Activated CD4-positive, alpha-beta memory T cell treated with anti-CD3 and anti-CD28 coated beads, Interleukin-2, amount 10 ng/mL, durations not matched to agents 7 days and 5 days (primary cell): Measurements from ENCODE around the gene BTAF1. TPM values are rescaled to one million over a fixed set of nuclear protein-coding genes. Genes with fewer than 3 reads are reported as not detected.
A peak's percentile ranks its signal among the peaks of the same experiment; 100 is the strongest.
"Not testable (repeated sequence)": the region's sequence is repeated elsewhere in the genome, so short reads cannot be mapped to it uniquely, and the experiment has no call there.

ENCODE experiments used
- CTCF ChIA-PET: fragments of 350-600 bp; sonication (Branson Sonifier 250); formaldehyde crosslinking; loops from one replicate; lab custom pipeline; 2021; ENCODE audit warnings: antibody characterized with exemption, inconsistent platforms; lab: Charles Lee
- POLR2A ChIA-PET: fragments of 350-600 bp; sonication (Branson Sonifier 250); formaldehyde crosslinking; loops from one replicate; lab custom pipeline; 2021; ENCODE audit warnings: antibody characterized with exemption; lab: Charles Lee
- DNase-seq: peaks from one replicate; pipeline ENCODE4 v3.0.0-alpha.2; 2020
- H3K27ac Mint-ChIP-seq: one replicate; pipeline ENCODE4 v1.8.0; 2021; ENCODE audit warnings: mild to moderate bottlenecking, mixed read lengths
- H3K27me3 Mint-ChIP-seq: one replicate; pipeline ENCODE4 v1.8.0; 2021; ENCODE audit warnings: mixed read lengths
- H3K36me3 Mint-ChIP-seq: one replicate; pipeline ENCODE4 v1.8.0; 2021; ENCODE audit warnings: low read depth, mixed read lengths
- H3K4me1 Mint-ChIP-seq: one replicate; pipeline ENCODE4 v1.8.0; 2021; ENCODE audit warnings: mixed read lengths
- H3K4me3 Mint-ChIP-seq: one replicate; pipeline ENCODE4 v1.8.0; 2021; ENCODE audit warnings: mild to moderate bottlenecking, mixed read lengths
- H3K9me3 Mint-ChIP-seq: one replicate; pipeline ENCODE4 v1.8.0; 2021; ENCODE audit warnings: mixed read lengths
- total RNA-seq, 2 experiments: library from RNA; stranded (reverse); gene quantifications; one replicate each; pipeline ENCODE4 v1.2.3, GENCODE V29; 2021

Gene BTAF1
- total RNA-seq, 2 experiments from 2014 or later = 51.3 to 54.9 TPM

DNA sequence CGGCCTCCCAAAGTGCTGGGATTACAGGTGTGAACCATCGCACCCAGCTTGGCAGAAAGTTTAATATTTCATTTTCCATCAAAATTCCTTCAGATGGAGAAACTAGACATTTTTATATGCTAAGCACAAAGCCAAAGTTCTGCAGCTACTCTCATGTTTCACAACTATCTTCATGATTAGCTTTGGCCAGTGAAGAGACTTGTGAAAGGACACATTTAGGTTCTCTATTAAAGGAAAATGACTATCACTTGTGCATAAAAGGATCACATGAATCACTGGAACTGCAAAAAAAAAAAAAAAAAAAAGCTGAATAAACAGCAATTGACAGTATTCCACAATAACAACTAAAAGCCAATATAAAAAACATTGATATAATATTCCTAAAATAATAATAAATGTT lies 30.5 kb upstream of the BTAF1 start:
- H3K4me1 Mint-ChIP-seq = peaks cover 2% of the 10 kb centered on the region
- H3K27ac Mint-ChIP-seq = no peak overlapping the region
- ChIA-PET POLR2A (interaction anchor here (1.2 kb wide), 1 partner anchor 31 kb away, joined by 3 read pairs; the partner anchor contains the start of gene BTAF1), CTCF (interaction anchor here (1.2 kb wide), 1 partner anchor 16 kb away, joined by 4 read pairs; no protein-coding TSS in a partner anchor)
- H3K9me3 Mint-ChIP-seq = no peaks in the 10 kb centered on the region
- DNase-seq = no peak
- H3K4me3 Mint-ChIP-seq = no peak overlapping the region
- H3K27me3 Mint-ChIP-seq = peaks cover 7% of the 10 kb centered on the region
- no peaks in the 10 kb centered on the region for H3K36me3 Mint-ChIP-seq

DNA sequence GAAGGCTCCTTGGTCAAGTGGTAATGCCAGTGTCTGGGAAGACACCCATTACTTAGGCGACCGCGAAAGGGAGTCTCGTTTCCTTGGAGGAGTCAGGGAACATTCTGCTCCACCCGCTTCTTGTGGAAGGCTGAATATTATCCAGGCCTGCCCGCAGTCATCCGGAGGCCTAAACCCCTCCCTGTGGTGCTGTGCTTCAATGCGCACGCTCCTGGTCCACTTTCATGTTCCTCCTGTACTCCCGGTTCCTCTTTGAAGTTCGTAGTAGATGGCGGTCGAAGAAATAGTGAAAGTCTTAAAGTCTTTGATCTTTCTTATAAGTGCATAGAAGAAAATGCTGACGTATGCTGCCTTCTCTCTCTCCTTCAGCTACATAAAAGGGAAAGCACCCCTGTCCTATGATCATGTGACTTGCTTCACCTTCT lies 29.3 kb upstream of the BTAF1 start:
- H3K27ac Mint-ChIP-seq, H3K9me3 Mint-ChIP-seq, H3K27me3 Mint-ChIP-seq, H3K36me3 Mint-ChIP-seq, CTCF ChIA-PET, H3K4me3 Mint-ChIP-seq, POLR2A ChIA-PET, DNase-seq, H3K4me1 Mint-ChIP-seq: not testable (repeated sequence)

DNA sequence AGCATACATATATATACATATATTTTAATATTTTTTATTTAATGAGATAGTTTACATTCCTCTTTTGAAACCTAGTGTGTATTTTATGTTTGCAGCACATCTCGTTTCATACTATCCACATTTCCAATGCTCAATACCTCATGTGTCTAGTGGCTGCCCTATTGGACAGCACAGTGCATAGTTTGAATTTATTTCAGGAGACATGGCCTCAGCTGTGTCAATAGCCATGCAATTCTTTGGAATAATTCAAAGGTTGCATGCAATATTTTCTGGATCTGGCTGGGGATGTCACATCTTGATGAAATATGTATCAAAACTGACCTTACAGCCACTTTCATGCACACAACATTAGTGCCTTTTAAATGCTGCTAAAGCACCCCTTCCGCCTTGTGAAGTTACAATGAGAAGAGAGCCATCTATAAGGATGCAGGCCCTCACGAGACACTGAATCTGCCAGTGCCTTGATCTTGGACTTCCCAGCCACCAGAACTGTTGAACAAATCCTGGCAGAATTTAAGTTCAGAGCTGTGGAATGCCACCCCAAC lies 27.3 kb upstream of the BTAF1 start:
- no peaks in the 10 kb centered on the region for H3K36me3 Mint-ChIP-seq
- no peak overlapping the region for H3K27ac Mint-ChIP-seq
- DNase-seq = no peak
- no peak overlapping the region for H3K4me3 Mint-ChIP-seq
- ChIA-PET CTCF (no interaction called here), POLR2A (no interaction called here)
- peaks cover 3% of the 10 kb centered on the region for H3K4me1 Mint-ChIP-seq
- H3K9me3 Mint-ChIP-seq = no peaks in the 10 kb centered on the region
- H3K27me3 Mint-ChIP-seq = peaks cover 3% of the 10 kb centered on the region

DNA sequence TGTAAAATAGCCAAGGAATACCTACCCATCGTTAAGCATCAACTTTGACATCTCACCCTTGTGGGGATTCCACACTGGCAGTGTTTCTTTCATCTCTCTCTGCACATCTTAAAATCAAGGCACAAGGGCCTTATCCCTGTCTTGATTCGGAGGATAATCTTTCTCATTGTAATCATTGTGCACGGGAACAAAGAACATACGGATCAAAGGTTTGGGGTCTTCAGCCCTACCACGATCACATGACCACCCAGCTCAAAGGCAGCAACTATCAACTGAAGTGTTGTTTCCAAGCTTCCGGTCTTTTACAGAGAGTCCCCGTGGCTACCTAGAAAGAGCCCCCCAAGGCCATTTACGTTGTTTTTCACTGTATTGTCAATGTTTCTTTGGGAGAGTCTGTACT lies 26.1 kb upstream of the BTAF1 start:
- Mint-ChIP-seq H3K27me3 (peaks cover 3% of the 10 kb centered on the region), H3K27ac (no peak overlapping the region), H3K4me1 (peaks cover 15% of the 10 kb centered on the region), H3K9me3 (no peaks in the 10 kb centered on the region), H3K36me3 (no peaks in the 10 kb centered on the region), H3K4me3 (no peak overlapping the region)
- ChIA-PET CTCF (no interaction called here), POLR2A (no interaction called here)
- DNase-seq = no peak

DNA sequence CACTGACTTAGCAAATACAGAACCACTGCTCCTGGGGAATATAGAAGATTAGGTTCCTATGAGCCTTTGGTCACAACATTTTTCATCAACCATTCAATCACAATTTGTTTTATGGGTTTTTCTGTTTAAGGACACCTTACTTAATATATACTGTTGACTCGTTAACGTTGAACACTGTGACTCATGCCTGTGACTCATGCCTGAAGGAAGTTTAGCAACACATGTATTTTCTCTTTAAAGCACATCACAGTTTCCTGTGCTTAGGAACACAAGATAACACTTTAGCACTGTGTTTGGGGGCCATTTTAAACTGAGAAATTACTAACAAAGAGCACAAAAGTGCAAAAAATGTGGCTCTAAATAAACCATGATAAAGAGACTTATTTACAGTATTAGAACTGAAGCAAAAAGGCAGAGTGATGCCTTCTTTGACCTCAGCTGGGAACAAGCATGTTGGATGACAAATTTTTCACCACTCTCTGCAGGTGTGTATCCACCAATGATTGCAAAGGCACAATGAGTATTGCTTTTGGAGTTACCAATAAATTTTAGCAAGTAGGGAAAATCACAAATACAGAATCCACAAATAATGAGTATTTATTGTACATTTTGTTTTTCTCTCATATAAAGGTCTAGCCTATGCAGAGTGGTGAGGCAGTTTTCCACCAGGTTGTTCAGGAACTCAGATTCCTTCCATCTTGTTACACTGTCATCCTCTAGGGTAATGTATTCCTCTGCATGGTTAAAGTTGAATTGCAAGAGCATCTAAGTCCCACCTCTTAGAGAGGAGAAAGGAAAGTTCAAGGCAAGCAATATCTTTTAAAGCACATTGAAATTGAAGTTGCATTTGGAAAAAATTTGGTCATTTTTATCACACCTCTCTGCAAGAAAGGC lies 21.5 kb upstream of the BTAF1 start:
- ChIA-PET POLR2A (interaction anchor here (1.5 to 1.8 kb wide), 3 partner anchors 21 to 103 kb away, joined by 4 to 6 read pairs (median 4); partner anchors contain the start of gene BTAF1), CTCF (no interaction called here)
- H3K4me1 Mint-ChIP-seq = peaks cover 25% of the 10 kb centered on the region
- no peak overlapping the region for H3K4me3 Mint-ChIP-seq
- no peaks in the 10 kb centered on the region for H3K9me3 Mint-ChIP-seq
- peak overlapping the region; percentile 86 for H3K27ac Mint-ChIP-seq
- DNase-seq = peak; percentile 61
- peaks cover 1% of the 10 kb centered on the region for H3K27me3 Mint-ChIP-seq
- peaks cover 10% of the 10 kb centered on the region for H3K36me3 Mint-ChIP-seq

DNA sequence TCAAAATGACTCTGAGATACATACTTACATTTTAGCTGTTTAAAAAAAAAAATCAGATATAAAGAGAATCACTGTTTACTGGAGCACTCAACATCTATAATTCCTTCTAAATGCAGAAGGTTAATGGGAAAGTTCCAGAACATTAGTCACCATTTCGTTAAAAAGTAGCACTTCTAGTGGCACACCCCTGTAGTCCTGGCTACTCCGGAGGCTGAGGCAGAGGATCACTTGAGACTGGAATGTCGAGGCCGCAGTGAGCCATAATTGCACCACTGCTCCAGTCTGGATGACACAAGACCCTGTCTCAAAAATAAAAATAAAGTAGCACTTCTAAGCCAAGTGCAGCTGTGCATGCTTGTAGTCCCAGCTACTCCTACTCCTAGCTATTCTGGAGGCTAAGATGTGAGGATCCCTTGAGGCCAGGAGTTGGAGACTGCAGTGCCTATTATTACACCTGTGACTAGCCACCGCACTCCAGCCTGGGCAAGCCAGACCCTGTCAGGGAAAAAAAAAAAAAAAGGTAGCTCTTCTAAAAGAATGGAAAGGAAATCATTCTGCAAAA lies 16.5 kb upstream of the BTAF1 start:
- H3K27ac Mint-ChIP-seq = no peak overlapping the region

DNA sequence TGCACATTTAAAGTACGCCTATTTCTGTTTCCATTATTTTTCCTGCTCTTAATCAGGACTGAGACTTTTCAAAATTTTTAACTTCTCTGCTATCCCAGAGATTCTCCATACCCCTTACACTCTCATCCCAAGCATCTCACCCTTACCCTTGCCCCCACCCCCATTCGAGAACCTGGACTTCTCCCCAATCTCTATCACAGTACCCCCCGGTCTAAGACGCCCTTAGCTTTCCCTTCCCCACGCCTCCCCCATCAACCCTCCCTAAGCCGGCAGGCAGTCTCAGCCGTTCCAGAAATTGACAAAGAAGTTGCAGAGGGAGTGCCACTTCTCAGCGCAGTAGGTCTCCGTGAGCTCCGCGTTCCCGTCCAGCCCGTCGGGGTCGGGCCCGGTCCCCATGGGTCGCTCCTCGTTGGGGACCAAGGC lies 15.6 kb upstream of the BTAF1 start:
- Mint-ChIP-seq H3K4me1 (peaks cover 28% of the 10 kb centered on the region), H3K36me3 (peaks cover 16% of the 10 kb centered on the region), H3K9me3 (no peaks in the 10 kb centered on the region), H3K27ac (peak overlapping the region; percentile 62), H3K27me3 (peaks cover 5% of the 10 kb centered on the region), H3K4me3 (peak overlapping the region; percentile 80)
- DNase-seq = no peak
- ChIA-PET CTCF (interaction anchor here (0.6 to 2.6 kb wide), 13 partner anchors 9 to 656 kb away, joined by 3 to 17 read pairs (median 4); partner anchors contain the start of genes BTAF1 and TNKS2), POLR2A (interaction anchor here (1.0 to 3.0 kb wide), 11 partner anchors 9 to 499 kb away, joined by 3 to 56 read pairs (median 6); partner anchors contain the start of genes BTAF1 and TNKS2)

More for the DNA sequence above, 16.5 kb upstream of the BTAF1 start:
- DNase-seq = no peak
- H3K27me3 Mint-ChIP-seq = peaks cover 2% of the 10 kb centered on the region
- ChIA-PET CTCF (interaction anchor here (0.6 to 2.6 kb wide), 5 partner anchors 8 to 655 kb away, joined by 3 to 17 read pairs (median 7); partner anchors contain the start of genes BTAF1 and TNKS2), POLR2A (interaction anchor here (1.1 to 3.0 kb wide), 4 partner anchors 9 to 109 kb away, joined by 3 to 56 read pairs (median 18); partner anchors contain the start of genes BTAF1 and TNKS2)
- peaks cover 16% of the 10 kb centered on the region for H3K36me3 Mint-ChIP-seq
- no peaks in the 10 kb centered on the region for H3K9me3 Mint-ChIP-seq
- peak overlapping the region; percentile 80 for H3K4me3 Mint-ChIP-seq
- H3K4me1 Mint-ChIP-seq = peaks cover 33% of the 10 kb centered on the region

DNA sequence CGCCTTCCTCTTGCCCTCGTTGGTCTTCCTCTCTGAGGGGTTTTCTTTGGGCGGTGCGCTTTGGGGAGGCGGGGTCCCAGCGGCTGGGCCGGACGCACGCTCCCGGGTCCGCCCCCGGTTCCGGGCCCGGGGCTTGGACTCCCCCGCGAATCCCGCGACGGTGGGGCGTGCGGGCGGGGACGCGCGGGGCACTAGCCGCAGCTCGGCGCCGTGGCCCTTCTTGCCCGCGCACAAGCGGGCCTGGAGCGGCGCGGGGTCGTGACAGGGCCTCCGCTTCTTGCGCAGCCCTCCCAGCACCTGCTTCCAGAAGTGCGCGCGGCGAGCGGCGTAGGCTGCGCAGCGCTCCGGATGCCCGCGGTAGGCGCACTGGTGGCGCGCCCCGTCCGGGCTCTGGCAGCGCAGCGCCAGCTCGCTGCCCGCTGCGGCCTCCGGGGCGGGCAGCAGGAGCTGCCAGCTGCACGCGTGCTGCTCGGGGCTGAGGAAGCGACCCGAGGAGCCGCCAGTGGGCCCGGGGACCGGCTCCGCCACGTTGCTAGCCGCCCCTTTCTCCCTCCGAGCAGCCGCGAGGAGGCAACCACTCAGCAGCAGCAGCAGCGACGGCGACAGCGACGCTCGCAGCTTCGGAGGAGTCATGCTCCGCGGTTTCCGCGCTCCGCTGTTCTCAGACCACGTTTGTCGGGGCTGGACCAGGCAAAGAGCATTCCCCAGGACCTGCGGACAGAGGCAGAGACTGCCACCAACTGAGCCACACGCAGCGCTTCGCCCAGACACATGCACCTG lies 15.0 kb upstream of the BTAF1 start:
- Mint-ChIP-seq H3K27ac (peak overlapping the region; percentile 68), H3K9me3 (no peaks in the 10 kb centered on the region), H3K4me3 (peak overlapping the region; percentile 82), H3K4me1 (peaks cover 30% of the 10 kb centered on the region), H3K36me3 (peaks cover 16% of the 10 kb centered on the region), H3K27me3 (peaks cover 11% of the 10 kb centered on the region)
- ChIA-PET CTCF (interaction anchor here (0.6 to 2.6 kb wide), 14 partner anchors 9 to 152 kb away, joined by 3 to 17 read pairs (median 4); partner anchors contain the start of genes BTAF1 and TNKS2), POLR2A (interaction anchor here (0.6 to 3.0 kb wide), 14 partner anchors 10 to 707 kb away, joined by 3 to 56 read pairs (median 4); partner anchors contain the start of genes BTAF1 and TNKS2)
- DNase-seq = peak; percentile 77

DNA sequence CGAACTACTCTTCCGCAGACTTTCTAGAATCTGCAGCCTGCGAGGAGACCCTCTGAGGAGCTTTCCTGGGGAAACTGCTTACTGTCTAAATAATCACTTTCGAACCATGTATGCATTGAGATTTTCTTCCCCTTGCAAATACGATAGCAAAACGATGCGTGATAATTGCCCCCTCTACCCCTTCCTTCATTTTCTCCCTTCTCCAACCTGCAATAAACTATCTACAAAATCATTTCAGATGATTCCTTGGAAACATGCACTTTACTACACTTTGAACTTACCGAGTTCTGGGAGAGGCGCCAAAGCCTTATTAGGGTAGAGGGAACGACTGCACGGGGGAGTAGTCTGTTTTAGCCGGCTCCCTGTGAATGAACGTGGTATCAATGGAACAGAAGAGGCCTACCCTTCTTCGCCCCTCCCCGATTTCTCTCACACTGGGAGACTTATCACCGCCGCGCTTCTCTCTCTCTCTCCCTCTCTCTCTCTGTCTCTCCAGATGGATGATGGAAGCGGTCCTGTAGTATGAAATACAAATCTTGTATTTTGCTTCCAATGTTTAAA lies 14.4 kb upstream of the BTAF1 start, which contains the start of gene FGFBP3:
Gene FGFBP3 (minus strand): TSS at position 370 of the 561 bp plus-strand sequence. CDS start 517 bp downstream, outside the sequence.
- Mint-ChIP-seq H3K36me3 (peaks cover 16% of the 10 kb centered on the region), H3K9me3 (no peaks in the 10 kb centered on the region)
- peak; percentile 39 for DNase-seq

DNA sequence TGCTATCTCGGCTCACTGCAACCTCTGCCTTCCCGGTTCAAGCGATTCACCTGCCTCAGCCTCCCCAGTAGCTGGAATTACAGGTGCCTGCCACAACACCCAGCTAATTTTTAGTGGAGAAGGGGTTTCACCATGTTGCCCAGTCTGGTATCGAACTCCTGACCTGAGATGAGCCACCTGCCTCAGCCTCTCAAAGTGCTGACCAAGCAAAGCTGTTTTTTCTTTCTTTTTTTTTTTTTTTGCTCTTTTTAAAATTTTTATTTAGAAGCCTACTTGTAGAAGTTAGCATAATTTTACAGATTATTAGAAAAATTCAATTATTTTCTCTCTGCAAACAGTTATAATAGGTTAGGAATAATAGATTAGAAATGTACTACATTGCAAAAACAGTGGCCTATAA lies 13.1 kb upstream of the BTAF1 start:
- peaks cover 30% of the 10 kb centered on the region for H3K4me1 Mint-ChIP-seq

More for the DNA sequence above, 14.4 kb upstream of the BTAF1 start, which contains the start of gene FGFBP3:
- H3K4me1 Mint-ChIP-seq = peaks cover 30% of the 10 kb centered on the region
- H3K27ac Mint-ChIP-seq = peak within 1 kb of the TSS; percentile 68
- CTCF ChIA-PET = interaction anchor here (0.6 to 2.6 kb wide), 11 partner anchors 9 to 153 kb away, joined by 3 to 17 read pairs (median 5); partner anchors contain the start of genes BTAF1 and TNKS2
- H3K4me3 Mint-ChIP-seq = peak within 1 kb of the TSS; percentile 82
- peaks cover 17% of the 10 kb centered on the region for H3K27me3 Mint-ChIP-seq
- POLR2A ChIA-PET = interaction anchor here (0.6 to 3.0 kb wide), 13 partner anchors 10 to 708 kb away, joined by 3 to 56 read pairs (median 4); partner anchors contain the start of genes BTAF1 and TNKS2

DNA sequence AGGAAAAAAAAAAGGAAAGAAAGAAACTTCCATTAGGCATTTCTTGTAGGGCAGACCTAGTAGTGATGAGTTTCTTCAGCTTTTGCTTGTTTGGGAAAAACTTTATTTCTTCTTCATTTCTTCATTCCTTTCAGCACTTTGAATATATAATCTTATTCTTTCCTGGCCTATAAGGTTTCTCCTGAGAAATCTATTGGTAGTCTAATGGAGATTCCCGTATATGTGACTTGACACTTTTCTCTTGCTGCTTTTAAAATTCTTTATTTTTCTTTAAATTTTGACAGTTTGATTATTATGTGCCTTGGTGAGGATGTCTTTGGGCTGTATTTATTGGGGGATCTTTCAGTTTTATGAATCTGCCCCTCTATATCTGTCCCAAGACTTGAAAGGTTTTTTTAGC lies 3.9 kb upstream of the BTAF1 start:
- H3K4me1 Mint-ChIP-seq = peaks cover 20% of the 10 kb centered on the region
- no peak for DNase-seq
- CTCF ChIA-PET = no interaction called here
- no peak overlapping the region for H3K27ac Mint-ChIP-seq
- peaks cover 2% of the 10 kb centered on the region for H3K36me3 Mint-ChIP-seq
- no peak overlapping the region for H3K4me3 Mint-ChIP-seq
- H3K9me3 Mint-ChIP-seq = peaks cover 2% of the 10 kb centered on the region
- peaks cover 29% of the 10 kb centered on the region for H3K27me3 Mint-ChIP-seq
- POLR2A ChIA-PET = interaction anchor here (1.5 to 1.8 kb wide), 2 partner anchors 11 to 121 kb away, joined by 4 read pairs; partner anchors contain the start of genes FGFBP3 and TNKS2

More for the DNA sequence above, 13.1 kb upstream of the BTAF1 start:
- no peaks in the 10 kb centered on the region for H3K9me3 Mint-ChIP-seq
- CTCF ChIA-PET = interaction anchor here (0.6 to 4.2 kb wide), 3 partner anchors 14 to 216 kb away, joined by 3 to 28 read pairs (median 5); partner anchors contain the start of gene BTAF1
- H3K36me3 Mint-ChIP-seq = peaks cover 11% of the 10 kb centered on the region
- H3K27me3 Mint-ChIP-seq = peaks cover 27% of the 10 kb centered on the region
- no peak overlapping the region for H3K27ac Mint-ChIP-seq
- no peak overlapping the region for H3K4me3 Mint-ChIP-seq
- no peak for DNase-seq
- POLR2A ChIA-PET = no interaction called here
